ENCODE data around the gene SVIL.

DNA sequence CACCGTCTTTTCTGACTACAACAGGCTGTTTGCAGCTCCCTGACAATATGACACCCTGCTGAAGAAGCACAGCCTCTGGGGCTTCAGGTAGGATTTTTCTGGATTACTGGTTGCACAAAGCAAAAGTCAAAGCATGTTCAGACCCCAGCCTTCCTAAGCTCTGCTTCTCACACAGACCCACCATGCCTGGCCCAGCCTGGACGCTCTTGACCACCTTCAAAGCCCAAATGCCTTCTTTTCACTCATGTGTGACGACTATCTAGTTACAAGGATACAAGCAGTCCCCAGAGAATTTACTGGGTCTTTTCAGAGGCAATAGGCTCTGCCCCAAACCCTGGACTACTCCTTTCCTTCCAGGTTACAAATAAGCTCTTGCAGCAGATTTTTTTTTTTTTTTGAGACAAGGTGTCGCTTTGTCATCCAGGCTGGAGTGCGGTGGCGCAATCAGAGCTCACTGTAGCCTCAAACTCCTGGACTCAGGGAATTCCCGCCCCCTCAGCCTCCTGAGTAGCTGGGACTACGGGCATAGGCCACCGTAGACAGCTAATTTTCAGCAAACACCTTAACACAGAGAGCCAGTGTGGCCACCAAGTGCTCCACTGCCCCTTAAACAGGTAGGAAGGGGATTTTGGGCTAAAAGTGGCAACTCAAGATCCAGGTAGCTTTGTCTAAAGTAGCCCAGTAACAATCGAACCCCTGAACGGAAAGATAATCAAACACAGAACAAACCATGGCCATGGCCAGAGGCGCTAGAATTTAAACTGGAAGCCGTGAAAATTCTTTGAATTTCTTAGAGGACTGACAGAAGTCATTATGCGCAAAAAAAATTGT, 16.2 kb downstream of the SVIL start:
- TF ChIP-seq EZH2phosphoT487 (IDR thresholded peaks at IDR 0.05; ENCODE audit: insufficient read depth, low read depth): no peak
- TF ChIP-seq EZH2 (IDR thresholded peaks at IDR 0.05; ENCODE audit: insufficient read depth, poor library complexity, severe bottlenecking): no peak

All from GM23248 (cell line).